GM10266 (cell line): ENCODE data around the gene SPTY2D1.

Experiments used
- DNase-seq: peaks from one replicate; pipeline ENCODE4 v3.0.0; 2012; ENCODE audit errors: extremely low spot score
- TF ChIP-seq, protein P1 (sequence below): IDR thresholded peaks from 2 replicates; pipeline ENCODE4 v1.5.1; 2012; ENCODE audit warnings: mild to moderate bottlenecking, low read depth; ENCODE audit not compliant: control insufficient read depth, insufficient read depth; ENCODE audit errors: missing control alignments

The SPTY2D1 gene

DNA sequence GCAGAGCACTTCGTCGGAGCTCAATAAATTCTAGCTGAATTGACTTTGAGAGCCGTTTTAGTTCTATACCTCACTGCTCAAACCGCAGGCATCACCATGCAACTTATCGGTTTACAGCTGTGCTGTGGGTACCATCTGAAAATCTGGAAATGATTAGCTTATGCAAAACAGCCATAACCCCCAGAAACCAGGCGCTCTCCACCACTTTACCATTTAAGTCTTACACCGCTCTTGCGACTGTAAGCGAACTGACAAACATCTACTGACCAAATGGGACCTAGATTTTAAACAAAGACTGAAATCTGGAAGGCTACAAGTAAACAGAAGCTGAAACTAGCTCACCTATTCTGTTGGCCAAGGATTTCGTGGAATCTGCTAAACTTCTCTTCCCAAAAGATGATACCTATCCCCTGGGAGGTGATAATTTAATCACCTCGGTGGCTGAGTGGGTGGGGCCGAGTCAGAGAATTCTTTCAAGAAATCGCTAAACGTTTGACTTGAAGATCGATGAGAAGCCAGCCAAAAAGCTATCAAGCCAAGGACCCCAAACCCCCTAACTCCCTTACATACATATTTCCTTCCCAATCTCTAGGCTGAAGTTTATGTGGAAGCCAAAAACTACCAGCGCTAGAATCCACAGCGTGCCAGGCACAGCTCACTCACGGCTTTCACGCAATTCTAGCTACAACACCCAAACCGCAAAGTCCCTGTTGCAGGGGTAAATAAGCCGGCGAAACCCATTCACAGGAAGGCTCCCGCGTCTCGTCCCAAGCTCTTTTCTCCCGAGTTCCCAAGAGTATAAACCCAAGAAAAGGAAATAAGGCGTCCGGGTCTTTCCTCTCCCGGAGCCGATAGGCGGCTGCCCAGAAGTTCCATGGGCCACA is 644 bp downstream of the SPTY2D1 start:
- DNase-seq: no peak
- TF ChIP-seq, protein P1, sequence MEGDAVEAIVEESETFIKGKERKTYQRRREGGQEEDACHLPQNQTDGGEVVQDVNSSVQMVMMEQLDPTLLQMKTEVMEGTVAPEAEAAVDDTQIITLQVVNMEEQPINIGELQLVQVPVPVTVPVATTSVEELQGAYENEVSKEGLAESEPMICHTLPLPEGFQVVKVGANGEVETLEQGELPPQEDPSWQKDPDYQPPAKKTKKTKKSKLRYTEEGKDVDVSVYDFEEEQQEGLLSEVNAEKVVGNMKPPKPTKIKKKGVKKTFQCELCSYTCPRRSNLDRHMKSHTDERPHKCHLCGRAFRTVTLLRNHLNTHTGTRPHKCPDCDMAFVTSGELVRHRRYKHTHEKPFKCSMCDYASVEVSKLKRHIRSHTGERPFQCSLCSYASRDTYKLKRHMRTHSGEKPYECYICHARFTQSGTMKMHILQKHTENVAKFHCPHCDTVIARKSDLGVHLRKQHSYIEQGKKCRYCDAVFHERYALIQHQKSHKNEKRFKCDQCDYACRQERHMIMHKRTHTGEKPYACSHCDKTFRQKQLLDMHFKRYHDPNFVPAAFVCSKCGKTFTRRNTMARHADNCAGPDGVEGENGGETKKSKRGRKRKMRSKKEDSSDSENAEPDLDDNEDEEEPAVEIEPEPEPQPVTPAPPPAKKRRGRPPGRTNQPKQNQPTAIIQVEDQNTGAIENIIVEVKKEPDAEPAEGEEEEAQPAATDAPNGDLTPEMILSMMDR: no peak

DNA sequence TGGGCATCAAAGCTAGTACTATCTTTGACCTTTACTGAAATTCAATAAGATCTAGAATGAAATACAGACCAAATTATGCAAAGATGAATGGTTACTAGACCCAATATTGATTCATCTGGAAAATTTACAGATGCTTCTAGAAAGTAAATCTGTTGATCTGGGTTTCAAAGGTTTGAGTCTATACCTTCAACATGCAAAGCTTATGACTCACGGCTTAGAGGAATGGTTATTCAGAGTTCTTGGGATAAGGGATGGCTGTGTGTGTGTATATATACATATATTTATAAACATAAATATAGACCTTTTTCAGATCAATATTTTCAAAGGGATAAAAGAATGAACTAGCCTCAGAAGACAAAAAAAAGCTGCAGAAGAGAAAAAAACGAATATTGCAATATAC is 1.3 kb downstream of the SPTY2D1 start:
- no peak for DNase-seq
- TF ChIP-seq, protein P1: no peak

DNA sequence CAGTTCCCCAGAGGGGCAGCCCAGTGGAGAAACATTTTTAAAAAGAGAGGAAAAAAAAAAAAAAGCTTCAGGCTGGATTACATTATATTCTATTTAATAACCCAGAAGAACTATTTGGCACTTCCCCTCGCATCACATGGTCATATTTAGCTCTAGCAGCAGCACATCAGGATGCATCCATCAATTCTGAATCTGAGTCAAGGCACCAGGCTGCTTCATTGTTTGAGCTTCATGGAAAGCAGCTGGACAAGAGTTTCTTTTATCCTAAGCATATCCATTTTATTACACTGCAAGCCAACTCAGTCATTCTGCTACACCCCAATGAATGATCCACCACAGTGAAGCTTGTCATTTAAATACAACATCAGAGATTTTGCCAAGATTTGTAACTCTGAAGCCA is 10.0 kb downstream of the SPTY2D1 start:
- TF ChIP-seq, protein P1: no peak
- no peak for DNase-seq

DNA sequence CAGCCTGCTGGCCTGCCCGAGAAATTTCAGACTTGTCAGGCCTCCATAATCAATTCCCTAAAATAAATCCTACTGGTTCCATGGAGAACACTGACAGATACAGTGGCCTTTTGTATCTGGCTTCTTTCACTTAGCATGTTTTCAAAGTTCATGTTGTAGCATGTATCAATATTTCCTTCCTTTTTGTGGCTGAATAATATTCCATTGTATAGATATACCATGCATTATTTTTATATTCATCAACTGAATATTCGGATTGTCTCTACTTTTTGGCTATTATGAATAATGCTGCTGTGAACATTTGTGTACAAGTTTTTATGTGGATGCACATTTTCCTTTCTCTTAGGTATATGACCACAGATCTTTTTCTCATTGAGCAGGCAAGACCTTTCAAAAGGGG is 10.4 kb downstream of the SPTY2D1 start:
- DNase-seq: no peak
- TF ChIP-seq, protein P1: no peak

DNA sequence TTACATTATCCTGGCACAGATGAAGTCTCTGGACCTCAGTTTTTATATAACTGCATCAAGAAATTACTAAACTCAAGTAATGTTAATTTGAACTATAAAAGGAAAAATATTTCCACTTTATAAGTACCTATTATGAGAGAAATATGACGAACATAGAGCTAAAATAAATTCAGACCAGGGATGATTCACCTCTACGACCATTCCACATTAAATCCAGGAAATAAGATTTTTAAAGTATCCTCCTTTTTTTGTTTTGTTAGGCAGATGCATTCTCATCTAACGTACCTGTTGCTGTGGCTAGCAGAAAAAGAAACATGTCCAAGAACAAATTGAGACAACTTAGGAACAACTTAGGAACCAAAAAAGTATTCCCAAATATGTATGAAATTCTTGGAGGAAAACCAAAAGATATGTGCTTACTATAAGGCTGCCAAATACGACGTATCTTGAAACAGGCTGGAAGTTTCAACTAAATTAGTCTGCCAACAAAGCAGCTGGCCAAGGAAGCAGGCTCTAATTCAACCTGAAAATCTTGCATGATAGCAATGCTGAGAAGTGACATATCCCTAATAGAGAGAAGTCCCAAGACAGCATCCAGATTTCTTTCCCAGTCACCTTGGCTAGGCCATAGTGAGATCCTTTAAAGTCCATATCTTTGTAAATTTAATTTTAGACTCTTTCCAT is 15.7 kb downstream of the SPTY2D1 start:
- TF ChIP-seq, protein P1: no peak
- DNase-seq: no peak

DNA sequence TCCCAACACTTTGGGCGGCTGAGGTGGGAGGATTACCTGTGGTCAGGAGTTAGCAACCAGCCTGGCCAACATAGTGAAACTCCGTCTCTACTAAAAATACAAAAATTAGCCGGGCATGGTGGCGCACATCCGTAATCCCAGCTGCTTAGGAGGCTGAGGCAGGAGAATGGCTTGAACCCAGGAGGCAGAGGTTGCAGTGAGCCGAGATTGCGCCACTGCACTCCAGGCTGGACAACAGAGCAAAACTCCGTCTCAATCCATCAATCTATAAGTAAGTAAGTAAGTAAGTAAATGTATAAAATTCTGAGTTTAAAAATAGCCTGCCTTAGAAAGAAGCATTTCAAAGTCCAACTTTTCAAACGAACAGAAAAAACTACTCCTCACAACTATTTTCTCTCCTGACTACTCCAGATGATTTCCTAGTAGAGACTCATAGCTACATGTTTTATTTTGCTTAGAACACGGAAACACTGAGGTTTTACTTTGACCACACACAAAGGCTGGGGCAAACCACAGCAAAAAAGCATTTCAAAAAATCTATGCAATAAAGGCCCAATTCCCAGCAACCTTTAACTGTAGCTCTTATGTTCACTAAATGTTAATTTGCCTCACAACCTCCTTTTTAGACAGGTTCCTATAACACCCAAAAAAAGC is 16.3 kb downstream of the SPTY2D1 start:
- TF ChIP-seq, protein P1: no peak
- DNase-seq: peak; percentile 12
